HG02678 (cell line): ENCODE data around the gene EHBP1L1.
A peak's percentile ranks its signal among the peaks of the same experiment; 100 is the strongest.

Experiments used
- ATAC-seq: cut with Tn5 transposase; IDR thresholded peaks from one replicate; pipeline ENCODE4 v1.9.1; 2021; ENCODE audit warnings: mild to moderate bottlenecking, moderate library complexity; ENCODE audit not compliant: unreplicated experiment

The EHBP1L1 gene

DNA sequence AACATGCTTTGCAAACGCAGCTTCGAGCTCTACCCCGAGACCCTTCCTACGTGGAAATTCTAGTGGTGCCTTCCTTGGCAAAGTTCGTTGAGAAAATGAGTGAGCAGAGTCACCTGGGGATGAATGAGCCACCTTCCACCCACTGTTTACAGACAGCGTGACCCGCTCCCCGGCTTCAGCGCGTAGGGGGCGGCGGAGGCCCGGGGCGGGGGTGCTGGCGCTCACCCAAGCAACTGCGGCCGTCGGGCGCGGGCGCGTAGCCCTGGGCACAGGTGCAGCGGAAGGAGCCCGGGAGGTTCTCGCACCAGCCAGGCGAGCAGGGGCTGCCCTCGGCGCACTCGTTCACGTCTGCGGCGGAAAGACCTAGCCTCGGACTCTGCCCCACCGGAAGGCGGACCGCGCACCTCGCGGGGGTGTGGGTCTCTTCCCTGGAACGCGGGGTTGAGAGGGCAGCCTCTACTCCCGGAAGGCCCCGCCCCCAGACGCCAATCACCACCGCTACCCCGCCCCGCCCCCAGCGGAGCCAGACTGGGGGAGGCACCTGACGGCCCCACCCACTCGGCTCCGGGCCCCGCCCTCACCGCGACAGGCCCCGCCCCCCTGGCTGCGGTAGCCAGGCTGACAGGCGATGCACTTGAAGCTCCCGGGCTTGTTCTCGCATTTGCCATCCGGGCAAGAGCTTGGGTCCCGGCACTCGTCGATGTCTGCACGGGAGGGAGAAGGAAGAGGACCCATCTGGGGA is 29.5 kb upstream of the EHBP1L1 start:
- ATAC-seq, result peak; percentile 73

DNA sequence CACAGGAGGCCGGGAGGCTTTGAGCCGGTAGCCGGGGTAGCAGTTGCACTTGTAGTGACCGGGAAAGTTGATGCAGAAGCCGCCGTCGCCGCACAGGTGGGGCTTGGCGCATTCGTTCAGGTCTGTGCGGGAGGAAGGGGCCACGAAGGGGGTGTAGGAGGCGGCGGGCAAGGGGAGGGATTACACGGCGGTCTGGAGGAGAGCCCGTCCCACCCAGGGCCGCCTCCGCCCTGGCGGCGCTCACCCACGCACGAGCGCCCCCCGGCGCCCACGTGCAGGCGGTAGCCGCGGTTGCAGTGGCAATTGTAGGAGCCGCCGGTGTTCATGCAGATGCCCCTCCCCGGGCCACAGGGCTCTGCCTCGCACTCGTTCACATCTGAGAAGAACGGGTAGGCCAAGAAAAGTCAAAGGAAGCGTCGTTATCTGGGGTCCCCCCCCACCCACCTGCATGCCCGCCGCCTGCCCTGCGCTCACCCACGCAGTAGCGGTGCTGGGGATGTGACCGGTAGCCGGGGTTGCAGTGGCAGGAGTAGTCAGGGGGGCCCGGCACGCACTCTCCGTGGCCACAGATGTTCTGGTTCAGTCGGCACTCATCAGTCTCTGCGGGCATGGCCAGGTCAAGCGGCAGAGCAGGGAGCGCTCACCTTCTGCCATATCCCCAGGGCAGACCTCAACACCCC is 28.3 kb upstream of the EHBP1L1 start:
- no peak for ATAC-seq

DNA sequence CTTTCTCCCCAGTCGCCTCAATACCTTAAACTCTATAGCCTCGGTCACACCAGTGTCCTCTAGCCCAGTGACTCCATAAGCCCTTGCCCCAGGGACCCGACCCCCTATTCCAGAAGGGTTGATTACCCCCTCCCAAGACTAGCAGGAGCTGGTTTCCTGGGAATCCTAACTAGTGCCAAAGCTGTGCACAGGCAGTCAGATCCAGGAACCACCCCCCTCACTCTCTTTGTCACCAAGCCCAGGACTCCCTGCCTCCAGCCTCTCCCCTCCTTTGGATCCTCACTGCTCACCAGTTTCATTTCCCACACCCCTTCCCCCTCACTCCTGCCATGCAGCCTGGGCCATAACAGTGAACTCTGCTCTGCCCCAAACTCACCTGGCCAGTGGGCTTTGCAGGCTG is 27.5 kb upstream of the EHBP1L1 start:
- ATAC-seq, result no peak

DNA sequence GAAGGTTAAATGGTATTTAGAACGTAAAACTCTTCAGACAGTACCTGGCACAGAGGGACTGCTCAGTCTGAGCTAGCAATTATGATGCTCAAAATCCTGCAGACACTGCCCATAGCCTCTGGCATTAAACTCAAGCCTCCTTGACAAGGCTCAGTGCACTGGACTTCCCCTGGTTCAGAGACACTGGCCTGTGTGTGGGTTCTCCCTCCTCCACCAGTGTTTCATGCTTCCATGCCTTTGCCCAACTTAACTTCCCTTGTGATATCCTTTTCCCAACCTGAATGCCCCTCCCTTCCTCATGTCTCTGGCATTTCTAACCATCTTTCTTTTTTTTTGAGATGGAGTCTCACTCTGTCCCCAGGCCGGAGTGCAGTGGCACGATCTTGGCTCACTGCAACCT is 26.8 kb upstream of the EHBP1L1 start:
- ATAC-seq, result no peak

DNA sequence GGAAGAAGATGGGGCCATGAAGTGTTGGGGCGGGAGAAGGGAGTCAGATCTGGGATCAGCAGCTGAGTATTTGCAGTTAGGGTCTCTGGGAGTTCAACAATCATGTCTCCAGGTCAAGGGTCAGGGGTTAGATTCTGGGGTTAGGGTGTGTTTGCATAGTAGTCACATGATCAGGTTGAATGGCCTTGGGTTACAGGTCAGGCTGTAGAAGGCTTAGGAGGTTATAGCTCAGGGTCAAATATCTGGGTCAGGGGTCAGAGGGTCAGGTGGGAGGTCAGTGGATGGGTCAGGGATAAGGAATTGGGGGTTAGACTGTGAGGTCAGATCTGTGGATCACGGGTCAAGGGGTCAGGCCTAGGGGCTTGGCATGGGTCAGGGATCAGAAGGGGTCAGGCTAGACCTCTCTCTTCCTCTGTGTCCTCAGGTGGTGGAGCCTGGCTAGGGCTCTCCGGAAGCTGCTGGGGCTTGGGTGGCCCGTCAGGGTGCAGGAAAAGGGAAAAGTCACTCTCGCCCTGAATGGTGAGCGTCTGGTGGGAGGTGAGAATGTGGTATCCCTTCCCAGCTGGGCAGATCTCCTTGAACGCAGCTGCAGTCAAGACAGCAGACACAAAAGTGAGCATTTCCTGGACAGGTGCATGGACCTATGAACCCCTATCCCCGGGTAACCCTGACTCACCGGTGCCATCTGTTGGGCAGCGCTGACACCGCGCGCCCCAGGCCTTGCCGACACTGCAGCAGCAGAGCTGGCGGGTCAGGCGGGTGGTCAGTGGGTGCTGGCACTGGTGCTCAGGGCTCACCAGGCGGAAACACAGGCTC is 24.1 kb upstream of the EHBP1L1 start:
- ATAC-seq, result peak; percentile 76

DNA sequence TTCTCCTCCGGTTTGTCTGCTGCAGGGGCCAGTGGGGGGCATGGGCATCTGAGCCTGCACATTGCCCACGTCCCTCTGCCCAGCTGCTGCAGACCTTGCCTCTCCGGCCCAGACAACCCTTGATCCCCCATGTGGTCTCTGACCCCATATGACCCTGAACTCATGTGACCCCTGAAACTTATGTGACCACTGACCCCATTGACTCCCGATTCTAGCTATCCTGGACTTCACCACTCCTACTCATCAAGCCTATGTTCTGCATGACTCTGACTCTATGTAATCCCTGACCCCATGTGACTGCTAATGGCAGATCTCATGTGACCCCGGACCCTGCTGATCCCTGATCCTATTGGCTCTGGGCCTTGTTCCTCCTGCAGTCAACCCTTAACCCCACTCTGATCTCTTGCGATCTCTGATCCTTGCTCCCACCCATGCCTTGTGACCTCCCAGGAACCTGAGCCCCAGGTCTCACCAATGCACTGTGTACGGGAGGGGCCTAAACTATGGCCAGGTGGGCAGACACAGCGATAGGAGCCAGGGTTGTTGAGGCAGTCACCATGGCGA is 23.4 kb upstream of the EHBP1L1 start:
- ATAC-seq, result peak; percentile 9

DNA sequence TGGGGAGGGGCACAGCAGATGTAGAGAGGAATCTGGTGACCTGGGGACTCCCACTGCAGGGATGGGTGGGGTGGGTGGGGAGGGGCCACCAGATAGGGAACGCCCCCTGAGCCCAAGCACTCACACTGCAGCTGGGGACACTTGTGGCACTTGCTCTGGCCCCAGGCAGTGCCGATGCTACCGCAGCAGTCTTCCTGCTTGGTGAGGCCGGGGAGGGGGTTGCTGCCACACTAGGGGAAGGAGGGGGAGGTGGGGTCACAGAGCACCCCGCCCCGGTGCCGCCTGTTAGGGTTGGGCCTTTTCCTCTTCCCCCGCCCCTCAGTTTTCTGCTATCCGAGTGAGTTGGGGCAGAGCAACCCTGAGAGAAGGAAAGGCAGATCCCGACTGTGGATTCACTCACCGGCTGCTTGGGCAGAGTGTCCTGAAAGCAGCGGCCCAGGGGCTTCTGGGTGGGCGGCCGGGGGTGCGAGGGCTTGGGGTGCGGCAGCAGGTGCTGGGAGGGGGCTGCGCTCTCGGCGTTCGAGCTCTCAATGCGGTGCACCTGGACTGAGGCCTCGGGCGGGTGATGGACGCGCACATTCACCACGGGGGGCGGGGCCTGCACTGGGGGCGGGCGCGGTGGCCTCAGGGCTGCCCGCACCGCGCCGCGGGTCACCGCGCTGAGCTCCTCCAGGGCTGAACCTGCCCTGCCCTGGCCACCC is 22.4 kb upstream of the EHBP1L1 start:
- no peak for ATAC-seq

DNA sequence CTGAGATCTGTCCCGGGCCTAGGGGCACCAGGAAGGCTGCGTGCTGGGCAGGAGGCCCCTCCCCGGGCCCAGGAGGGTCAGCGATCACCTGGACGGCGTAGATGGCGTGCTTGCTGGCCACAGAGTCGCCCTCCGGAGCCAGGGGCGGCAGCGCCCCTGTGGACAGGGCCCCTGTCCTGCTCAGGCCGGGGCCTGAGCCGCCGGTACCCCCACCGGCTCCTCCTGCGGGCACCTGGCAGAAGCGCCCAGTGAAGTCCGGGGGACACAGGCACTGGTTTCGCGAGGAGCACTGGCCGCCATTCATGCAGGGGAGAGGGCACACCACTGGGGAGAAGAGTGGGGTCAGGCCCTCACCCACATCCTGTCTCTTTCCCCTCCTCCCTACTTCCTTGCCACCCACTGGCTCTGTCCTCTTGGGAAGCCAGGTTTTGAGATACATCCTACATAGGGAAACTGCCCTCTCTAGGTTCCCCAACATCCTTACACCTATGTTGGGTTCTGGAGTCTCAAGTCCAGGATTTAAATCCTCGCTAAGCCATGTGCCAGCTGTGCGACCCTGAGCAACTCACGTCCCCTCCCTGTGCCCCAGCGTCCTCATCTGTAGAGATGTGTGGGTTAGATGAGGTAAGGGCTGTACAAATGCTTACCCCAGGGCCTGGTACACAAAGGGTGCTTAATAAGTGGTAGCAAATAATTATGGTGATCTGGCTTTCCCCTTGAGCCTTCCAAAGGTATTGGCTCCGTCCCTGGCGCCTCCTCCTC is 21.6 kb upstream of the EHBP1L1 start:
- no peak for ATAC-seq

DNA sequence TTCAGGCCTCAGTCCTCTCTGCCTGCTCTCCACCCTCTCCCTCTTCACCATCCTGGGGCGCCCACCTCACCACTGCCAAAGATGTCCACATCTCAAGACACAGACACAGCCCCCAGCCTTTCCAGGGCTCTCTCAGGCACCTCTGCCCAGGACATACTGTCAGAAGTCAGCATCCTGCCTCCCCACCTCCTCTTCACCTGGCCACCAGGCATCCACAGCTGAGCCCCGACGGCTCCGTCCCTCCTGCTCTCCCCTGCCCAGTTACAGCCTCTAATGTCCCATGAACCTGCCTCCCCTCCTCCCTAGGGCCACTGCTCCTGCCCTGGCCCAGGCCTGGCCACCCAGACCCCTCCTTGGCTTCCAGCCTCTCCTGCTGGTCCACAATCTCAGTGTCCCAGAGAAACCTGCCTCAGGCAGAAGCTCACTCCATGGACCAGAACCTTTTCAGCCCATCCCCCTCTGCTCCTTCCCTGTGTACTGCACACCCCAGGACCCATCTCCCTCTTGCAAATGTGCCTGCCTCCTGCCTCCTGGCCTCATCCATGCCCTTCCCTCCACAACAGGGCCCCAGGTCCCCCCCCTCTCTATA is 20.9 kb upstream of the EHBP1L1 start:
- no peak for ATAC-seq

DNA sequence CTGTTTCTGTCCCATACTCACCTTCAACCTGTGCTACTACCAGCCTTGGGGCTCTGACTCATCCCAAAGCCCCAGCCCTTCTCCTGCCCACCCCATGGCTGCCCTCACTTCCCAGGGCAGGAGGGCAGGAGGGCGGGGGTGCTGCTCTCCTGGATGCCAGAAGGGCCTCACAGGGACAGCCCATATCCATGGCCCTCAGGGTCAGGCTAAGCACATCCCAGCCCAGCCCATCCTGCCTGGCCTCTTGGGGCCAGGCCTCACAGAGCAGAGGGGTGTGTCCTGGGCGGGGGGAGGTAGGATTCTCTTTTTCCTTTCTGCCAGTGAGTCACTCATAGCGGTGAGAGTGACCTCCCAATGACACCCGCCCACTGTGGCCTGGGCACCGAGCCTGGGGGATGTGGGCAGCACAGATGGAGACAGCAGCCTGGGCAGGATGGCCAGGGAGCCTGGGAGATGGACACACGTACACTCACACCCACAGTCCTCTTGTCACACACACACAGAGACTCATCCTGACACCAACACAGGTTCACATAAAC is 20.1 kb upstream of the EHBP1L1 start:
- ATAC-seq, result no peak

DNA sequence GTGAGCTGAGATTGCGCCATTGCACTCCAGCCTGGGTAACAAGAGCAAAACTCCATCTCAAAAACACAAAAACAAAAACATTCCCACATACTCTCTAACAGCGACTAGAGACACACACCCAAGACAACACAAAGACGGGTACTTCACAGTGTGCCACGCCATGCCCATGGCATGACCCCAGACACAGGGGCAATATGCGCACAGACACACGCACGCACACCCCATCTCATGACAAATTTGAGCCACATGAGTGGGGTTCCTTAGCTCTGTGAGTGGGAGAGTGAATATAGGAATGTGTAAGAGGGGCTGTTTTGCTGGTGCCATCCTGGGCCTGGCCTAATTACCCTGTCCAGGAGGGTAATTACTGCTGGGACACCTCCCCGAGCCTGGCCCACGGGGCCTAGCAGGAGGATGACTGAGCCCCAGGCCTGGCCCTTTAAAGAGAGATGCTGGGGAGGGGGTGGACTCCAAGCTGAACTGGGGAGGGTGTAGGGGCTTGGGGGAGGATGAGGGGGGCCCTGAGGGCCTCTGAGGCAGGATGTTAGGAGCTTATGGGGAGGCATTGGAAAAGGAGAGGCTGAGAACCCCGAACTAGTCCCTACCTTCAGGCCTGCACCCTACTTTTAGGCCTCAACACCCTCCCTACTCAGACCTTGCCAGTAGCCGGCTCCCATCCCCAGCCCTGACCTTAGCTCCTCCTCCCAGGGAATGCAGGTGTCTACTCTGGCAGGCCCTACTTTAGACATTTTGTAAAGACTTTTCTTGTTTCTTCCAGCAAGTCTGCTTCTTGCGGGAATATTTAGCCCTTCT is 19.2 kb upstream of the EHBP1L1 start:
- ATAC-seq, result no peak

DNA sequence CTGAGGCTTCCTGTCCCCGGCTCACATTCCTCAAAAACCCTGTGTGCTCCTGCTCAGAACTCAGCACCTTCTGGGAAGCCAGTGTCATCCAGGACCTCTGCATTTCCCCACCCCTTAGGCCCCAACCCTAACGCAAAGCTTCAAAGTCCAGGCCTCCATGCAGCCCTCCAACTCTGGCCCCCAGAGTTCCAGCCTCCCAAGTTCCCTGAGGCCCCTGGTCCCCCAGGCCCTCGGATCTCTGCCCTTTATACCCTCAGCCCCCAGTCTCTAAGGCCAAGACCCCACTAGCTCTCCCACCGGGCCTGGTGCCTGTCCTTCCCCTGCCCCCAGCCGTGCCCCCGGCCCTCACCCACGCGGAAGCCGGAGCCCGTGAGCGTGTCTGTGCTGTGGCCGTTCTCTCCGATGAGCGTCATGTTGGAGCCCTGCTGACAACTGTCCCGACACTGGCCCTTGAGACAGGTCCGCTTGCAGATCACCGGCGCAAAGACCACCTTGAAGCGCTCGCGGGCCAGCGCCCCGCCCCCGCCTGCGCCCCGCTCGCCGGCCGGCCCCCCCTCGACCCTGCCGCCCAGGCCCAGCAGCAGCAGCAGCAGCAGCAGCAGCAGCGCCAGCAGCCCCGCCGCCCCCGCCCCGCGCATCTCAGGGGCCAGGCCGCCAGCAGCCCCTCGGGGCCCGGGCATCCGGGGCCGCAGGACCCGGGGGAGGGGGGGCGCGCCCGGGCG is 18.4 kb upstream of the EHBP1L1 start:
- ATAC-seq, result no peak

DNA sequence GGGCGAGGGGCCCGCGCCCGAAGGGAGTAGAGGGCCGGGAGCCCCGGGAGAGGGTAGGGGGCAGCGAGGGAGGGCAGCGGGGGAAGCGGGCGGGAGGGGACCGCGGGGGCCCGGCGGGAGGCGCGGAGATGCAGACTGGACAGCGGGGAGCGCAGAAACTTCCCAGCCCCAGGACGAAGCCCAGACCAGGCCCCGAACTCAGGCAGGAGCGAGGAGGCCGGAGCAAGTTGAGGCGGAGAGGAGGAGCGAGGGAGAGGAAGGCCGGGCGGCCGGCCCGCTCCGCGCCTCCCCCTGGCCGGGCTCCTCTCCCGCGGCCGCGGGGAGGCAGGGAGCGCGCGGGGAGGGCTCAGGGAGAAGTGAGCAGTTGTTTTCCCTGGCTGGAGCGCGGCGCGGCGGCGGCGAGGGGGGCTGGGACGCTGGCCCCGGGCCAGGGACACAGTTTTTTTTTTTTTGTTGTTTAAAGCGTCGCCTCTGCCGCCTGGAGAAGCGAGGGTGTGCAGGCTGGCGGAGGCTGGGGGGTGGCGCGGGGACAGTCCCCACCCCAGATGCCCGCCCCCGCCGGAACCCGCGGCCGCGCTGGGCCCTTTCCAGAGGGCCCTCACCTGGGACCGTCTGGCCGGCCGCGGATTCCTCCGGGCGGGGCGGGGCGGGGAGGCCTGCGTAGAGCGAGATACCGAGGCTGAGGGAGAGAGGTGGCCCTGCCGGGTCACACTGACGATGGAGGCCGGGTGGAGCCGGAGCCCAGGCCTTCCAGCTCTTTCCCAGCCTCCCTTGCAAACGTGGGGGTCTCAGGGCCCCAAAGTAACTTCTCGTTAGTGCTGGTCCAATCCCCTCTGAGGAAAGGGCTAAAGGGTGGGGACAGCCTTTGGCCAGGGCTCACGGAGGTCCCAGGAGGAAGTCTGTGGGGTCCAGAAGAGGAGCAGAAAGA is 17.6 kb upstream of the EHBP1L1 start, which contains the start of gene LTBP3:
TSS of gene LTBP3 (minus strand) at position 358 of the 928 bp plus-strand sequence. CDS start 400 bp downstream, outside the sequence.
- no peak for ATAC-seq

DNA sequence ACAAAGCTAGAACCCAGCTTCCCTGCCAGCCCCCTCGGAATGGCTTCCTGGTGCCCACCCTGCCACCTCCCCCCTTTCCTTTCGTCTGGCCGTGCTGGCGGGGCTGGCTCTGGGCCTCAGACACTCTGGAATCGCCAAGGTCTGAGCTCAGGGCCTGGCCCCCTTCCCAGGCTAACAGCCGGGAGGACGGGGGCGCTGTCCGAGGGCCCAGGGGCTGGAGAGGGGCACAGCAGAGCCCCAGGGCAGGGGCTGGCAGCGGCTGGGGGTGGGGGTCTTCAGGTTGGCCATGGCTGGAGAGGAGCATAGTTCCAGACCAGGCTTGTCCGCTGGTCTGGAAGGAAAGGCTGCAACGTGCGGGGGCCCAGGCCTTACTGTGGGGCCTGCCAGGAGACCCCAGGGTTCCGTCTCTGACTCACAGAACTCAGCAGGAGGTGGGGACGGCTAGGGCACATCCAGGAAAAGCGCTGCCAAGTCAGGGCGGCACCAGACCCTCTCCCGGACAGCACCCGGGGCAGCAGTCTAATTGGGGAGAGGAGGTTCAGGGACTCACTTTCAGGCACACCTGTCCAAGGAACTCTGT is 16.8 kb upstream of the EHBP1L1 start:
- no peak for ATAC-seq

DNA sequence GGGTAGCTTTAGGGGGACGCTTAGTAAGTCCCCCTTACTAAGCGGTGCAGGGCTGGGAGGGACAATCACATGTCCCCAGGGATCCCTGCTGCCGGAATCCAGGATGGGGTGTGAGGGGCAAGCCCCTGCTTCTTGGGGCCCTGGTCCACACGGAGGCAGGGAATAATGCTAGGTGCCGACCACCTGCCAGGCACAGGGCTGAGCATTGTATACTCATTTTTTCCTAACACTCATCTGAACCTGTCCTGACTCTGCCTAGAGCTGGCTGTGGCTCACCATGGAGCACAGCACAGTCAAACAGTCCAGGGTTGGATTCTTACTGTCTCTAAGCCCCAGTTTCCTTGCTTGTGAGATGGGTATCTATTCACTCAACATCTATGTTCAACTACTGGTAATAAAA is 16.3 kb upstream of the EHBP1L1 start:
- no peak for ATAC-seq

DNA sequence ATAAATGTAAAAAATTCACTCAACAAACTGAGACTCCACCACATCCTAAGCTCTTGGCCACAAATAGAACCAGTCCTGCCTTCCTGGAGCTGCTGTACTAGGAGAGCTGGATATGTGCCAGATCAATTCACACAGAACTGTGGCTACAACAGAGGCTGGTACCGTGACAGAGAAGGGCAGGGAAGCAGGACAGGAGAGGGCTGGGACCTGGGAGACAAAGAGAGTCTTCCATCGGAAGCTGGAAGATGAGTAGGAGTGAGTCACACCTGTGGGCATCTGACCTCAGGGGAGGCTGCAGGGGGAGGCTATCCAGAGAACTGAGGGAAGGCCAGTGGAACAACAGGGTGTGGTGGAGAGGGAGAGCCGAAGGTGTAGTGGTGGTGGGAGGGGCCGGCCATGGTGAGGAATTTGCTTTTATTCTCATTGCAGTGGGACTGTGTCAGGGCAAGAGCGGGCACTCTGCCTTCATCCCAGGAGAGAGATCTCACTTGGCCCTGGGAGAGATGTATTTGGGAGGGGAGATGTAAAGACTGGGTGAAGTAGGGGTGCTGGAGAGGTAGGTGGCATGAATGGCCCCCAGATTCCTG is 15.8 kb upstream of the EHBP1L1 start:
- ATAC-seq, result no peak
